ENCODE data around the gene CNPPD1.

CNPPD1 gene

GRCh38 chr2:219216535-219216915 is 39.8 kb upstream of the CNPPD1 start:
- no peak overlapping the region for H3K4me3 ChIP-seq (ENCODE audit: low read depth in 1 of 5, low read length in 5 of 5)
- H3K4me1 ChIP-seq (ENCODE audit: control insufficient read depth in 5 of 5, insufficient read depth in 5 of 5, low read length in 5 of 5), result peaks cover 2 to 38% (median 34%) of the 10 kb centered on the region in 5 donors
- H3K9me3 ChIP-seq (ENCODE audit: control insufficient read depth in 5 of 5, low read length in 5 of 5), result no peaks in the 10 kb centered on the region
- H3K27ac ChIP-seq (ENCODE audit: low read depth, low read length), result no peak overlapping the region
- peaks cover 4 to 60% (median 53%) of the 10 kb centered on the region in 5 donors for H3K36me3 ChIP-seq (ENCODE audit: control insufficient read depth in 5 of 5, insufficient read depth in 5 of 5, low read length in 5 of 5)
- H3K9ac ChIP-seq (ENCODE audit: low read length in 5 of 5), result peak overlapping the region in 1 of 5 donors; percentile 20
- H3K27me3 ChIP-seq (ENCODE audit: control insufficient read depth in 5 of 5, insufficient read depth in 4 of 5, low read length in 5 of 5), result no peaks in the 10 kb centered on the region

GRCh38 chr2:219215871-219216534 is 39.3 kb upstream of the CNPPD1 start:
- no peaks in the 10 kb centered on the region for H3K27me3 ChIP-seq (ENCODE audit: control insufficient read depth in 5 of 5, insufficient read depth in 4 of 5, low read length in 5 of 5)
- no peak overlapping the region for H3K27ac ChIP-seq (ENCODE audit: low read depth, low read length)
- H3K4me1 ChIP-seq (ENCODE audit: control insufficient read depth in 5 of 5, insufficient read depth in 5 of 5, low read length in 5 of 5), result peaks cover 2 to 38% (median 37%) of the 10 kb centered on the region in 5 donors
- peaks cover 0 to 57% (median 49%) of the 10 kb centered on the region in 5 donors for H3K36me3 ChIP-seq (ENCODE audit: control insufficient read depth in 5 of 5, insufficient read depth in 5 of 5, low read length in 5 of 5)
- H3K9ac ChIP-seq (ENCODE audit: low read length in 5 of 5), result no peak overlapping the region
- no peaks in the 10 kb centered on the region for H3K9me3 ChIP-seq (ENCODE audit: control insufficient read depth in 5 of 5, low read length in 5 of 5)
- no peak overlapping the region for H3K4me3 ChIP-seq (ENCODE audit: low read depth in 1 of 5, low read length in 5 of 5)

GRCh38 chr2:219214786-219215185 is 38.1 kb upstream of the CNPPD1 start:
- no peaks in the 10 kb centered on the region for H3K9me3 ChIP-seq (ENCODE audit: control insufficient read depth in 5 of 5, low read length in 5 of 5)
- H3K4me1 ChIP-seq (ENCODE audit: control insufficient read depth in 5 of 5, insufficient read depth in 5 of 5, low read length in 5 of 5), result peaks cover 2 to 37% (median 34%) of the 10 kb centered on the region in 5 donors
- H3K4me3 ChIP-seq (ENCODE audit: low read depth in 1 of 5, low read length in 5 of 5), result no peak overlapping the region
- no peaks in the 10 kb centered on the region for H3K27me3 ChIP-seq (ENCODE audit: control insufficient read depth in 5 of 5, insufficient read depth in 4 of 5, low read length in 5 of 5)
- no peak overlapping the region for H3K9ac ChIP-seq (ENCODE audit: low read length in 5 of 5)
- H3K36me3 ChIP-seq (ENCODE audit: control insufficient read depth in 5 of 5, insufficient read depth in 5 of 5, low read length in 5 of 5), result peaks cover 0 to 57% (median 48%) of the 10 kb centered on the region in 5 donors
- no peak overlapping the region for H3K27ac ChIP-seq (ENCODE audit: low read depth, low read length)

GRCh38 chr2:219214141-219214540 is 37.4 kb upstream of the CNPPD1 start:
- H3K4me1 ChIP-seq (ENCODE audit: control insufficient read depth in 5 of 5, insufficient read depth in 5 of 5, low read length in 5 of 5), result peaks cover 0 to 32% (median 28%) of the 10 kb centered on the region in 5 donors
- no peak overlapping the region for H3K4me3 ChIP-seq (ENCODE audit: low read depth in 1 of 5, low read length in 5 of 5)
- no peak overlapping the region for H3K9ac ChIP-seq (ENCODE audit: low read length in 5 of 5)
- H3K36me3 ChIP-seq (ENCODE audit: control insufficient read depth in 5 of 5, insufficient read depth in 5 of 5, low read length in 5 of 5), result peaks cover 0 to 61% (median 53%) of the 10 kb centered on the region in 5 donors
- H3K27me3 ChIP-seq (ENCODE audit: control insufficient read depth in 5 of 5, insufficient read depth in 4 of 5, low read length in 5 of 5), result no peaks in the 10 kb centered on the region
- H3K9me3 ChIP-seq (ENCODE audit: control insufficient read depth in 5 of 5, low read length in 5 of 5), result no peaks in the 10 kb centered on the region
- no peak overlapping the region for H3K27ac ChIP-seq (ENCODE audit: low read depth, low read length)

GRCh38 chr2:219213486-219214071 is 36.9 kb upstream of the CNPPD1 start:
- Histone ChIP-seq H3K36me3 (ENCODE audit: control insufficient read depth in 5 of 5, insufficient read depth in 5 of 5, low read length in 5 of 5) (peaks cover 0 to 67% (median 59%) of the 10 kb centered on the region in 5 donors), H3K9ac (ENCODE audit: low read length in 5 of 5) (no peak overlapping the region), H3K9me3 (ENCODE audit: control insufficient read depth in 5 of 5, low read length in 5 of 5) (no peaks in the 10 kb centered on the region), H3K4me1 (ENCODE audit: control insufficient read depth in 5 of 5, insufficient read depth in 5 of 5, low read length in 5 of 5) (peaks cover 0 to 27% (median 23%) of the 10 kb centered on the region in 5 donors), H3K4me3 (ENCODE audit: low read depth in 1 of 5, low read length in 5 of 5) (no peak overlapping the region), H3K27ac (ENCODE audit: low read depth, low read length) (no peak overlapping the region), H3K27me3 (ENCODE audit: control insufficient read depth in 5 of 5, insufficient read depth in 4 of 5, low read length in 5 of 5) (no peaks in the 10 kb centered on the region)

GRCh38 chr2:219213026-219213415 is 36.3 kb upstream of the CNPPD1 start:
- Histone ChIP-seq H3K4me3 (ENCODE audit: low read depth in 1 of 5, low read length in 5 of 5) (no peak overlapping the region), H3K9me3 (ENCODE audit: control insufficient read depth in 5 of 5, low read length in 5 of 5) (no peaks in the 10 kb centered on the region), H3K4me1 (ENCODE audit: control insufficient read depth in 5 of 5, insufficient read depth in 5 of 5, low read length in 5 of 5) (peaks cover 0 to 24% (median 22%) of the 10 kb centered on the region in 5 donors), H3K36me3 (ENCODE audit: control insufficient read depth in 5 of 5, insufficient read depth in 5 of 5, low read length in 5 of 5) (peaks cover 0 to 72% (median 64%) of the 10 kb centered on the region in 5 donors), H3K9ac (ENCODE audit: low read length in 5 of 5) (no peak overlapping the region), H3K27ac (ENCODE audit: low read depth, low read length) (no peak overlapping the region), H3K27me3 (ENCODE audit: control insufficient read depth in 5 of 5, insufficient read depth in 4 of 5, low read length in 5 of 5) (no peaks in the 10 kb centered on the region)

- H3K36me3 ChIP-seq (ENCODE audit: control insufficient read depth in 5 of 5, insufficient read depth in 5 of 5, low read length in 5 of 5), result peaks cover 0 to 72% (median 61%) of the 10 kb centered on the region in 5 donors
- no peak overlapping the region for H3K27ac ChIP-seq (ENCODE audit: low read depth, low read length)
- no peak overlapping the region for H3K9ac ChIP-seq (ENCODE audit: low read length in 5 of 5)
- no peaks in the 10 kb centered on the region for H3K27me3 ChIP-seq (ENCODE audit: control insufficient read depth in 5 of 5, insufficient read depth in 4 of 5, low read length in 5 of 5)
- H3K4me1 ChIP-seq (ENCODE audit: control insufficient read depth in 5 of 5, insufficient read depth in 5 of 5, low read length in 5 of 5), result peaks cover 9 to 21% (median 20%) of the 10 kb centered on the region in 5 donors
- H3K9me3 ChIP-seq (ENCODE audit: control insufficient read depth in 5 of 5, low read length in 5 of 5), result no peaks in the 10 kb centered on the region
- H3K4me3 ChIP-seq (ENCODE audit: low read depth in 1 of 5, low read length in 5 of 5), result no peak overlapping the region
Measured at GRCh38 chr2:219210886-219211362, 34.2 kb upstream of the CNPPD1 start.

- H3K4me3 ChIP-seq (ENCODE audit: low read depth in 1 of 5, low read length in 5 of 5), result no peak overlapping the region
- H3K36me3 ChIP-seq (ENCODE audit: control insufficient read depth in 5 of 5, insufficient read depth in 5 of 5, low read length in 5 of 5), result peaks cover 0 to 66% (median 60%) of the 10 kb centered on the region in 5 donors
- H3K27ac ChIP-seq (ENCODE audit: low read depth, low read length), result no peak overlapping the region
- H3K4me1 ChIP-seq (ENCODE audit: control insufficient read depth in 5 of 5, insufficient read depth in 5 of 5, low read length in 5 of 5), result peaks cover 9 to 23% (median 22%) of the 10 kb centered on the region in 5 donors
- no peak overlapping the region for H3K9ac ChIP-seq (ENCODE audit: low read length in 5 of 5)
- H3K9me3 ChIP-seq (ENCODE audit: control insufficient read depth in 5 of 5, low read length in 5 of 5), result no peaks in the 10 kb centered on the region
- no peaks in the 10 kb centered on the region for H3K27me3 ChIP-seq (ENCODE audit: control insufficient read depth in 5 of 5, insufficient read depth in 4 of 5, low read length in 5 of 5)
Measured at GRCh38 chr2:219210196-219210885, 33.6 kb upstream of the CNPPD1 start.

- peaks cover 0 to 58% (median 54%) of the 10 kb centered on the region in 5 donors for H3K36me3 ChIP-seq (ENCODE audit: control insufficient read depth in 5 of 5, insufficient read depth in 5 of 5, low read length in 5 of 5)
- H3K27me3 ChIP-seq (ENCODE audit: control insufficient read depth in 5 of 5, insufficient read depth in 4 of 5, low read length in 5 of 5), result no peaks in the 10 kb centered on the region
- no peak overlapping the region for H3K27ac ChIP-seq (ENCODE audit: low read depth, low read length)
- H3K4me1 ChIP-seq (ENCODE audit: control insufficient read depth in 5 of 5, insufficient read depth in 5 of 5, low read length in 5 of 5), result peaks cover 9 to 23% (median 22%) of the 10 kb centered on the region in 5 donors
- peak overlapping the region in 1 of 5 donors; percentile 19 for H3K9ac ChIP-seq (ENCODE audit: low read length in 5 of 5)
- no peaks in the 10 kb centered on the region for H3K9me3 ChIP-seq (ENCODE audit: control insufficient read depth in 5 of 5, low read length in 5 of 5)
- no peak overlapping the region for H3K4me3 ChIP-seq (ENCODE audit: low read depth in 1 of 5, low read length in 5 of 5)
Measured at GRCh38 chr2:219209236-219210195, 32.8 kb upstream of the CNPPD1 start.
